ENCODE results near the gene TSPAN14. TPM values are rescaled to one million over a fixed set of nuclear protein-coding genes. Genes with fewer than 3 reads are reported as not detected.

Gene TSPAN14
- total and polyA plus RNA-seq, 12 donors = 16.9 to 57.2 (median 27.6) TPM

DNA sequence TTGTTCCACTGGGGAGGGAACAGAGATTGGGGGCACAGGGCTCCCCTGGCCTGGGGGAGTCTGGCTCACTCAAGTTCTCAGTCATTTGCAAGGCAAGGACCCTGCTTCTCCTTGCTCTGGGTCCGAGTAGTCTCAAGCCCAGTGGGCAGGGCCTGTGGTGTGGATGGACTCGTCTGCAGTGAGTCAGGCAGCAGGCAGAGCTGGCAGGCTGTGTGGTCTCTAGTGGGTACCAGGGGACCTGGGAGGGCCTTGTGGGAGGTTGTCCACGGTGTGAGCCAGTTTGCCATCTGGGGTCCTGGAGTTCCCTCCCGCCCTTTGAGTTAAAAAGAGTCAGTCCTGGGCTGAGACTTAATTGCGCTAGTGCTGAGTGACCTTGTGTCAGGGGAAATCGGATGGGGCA, 74.8 kb downstream of the TSPAN14 start:
- Histone ChIP-seq H3K27ac (peak overlapping the region; percentile 14 to 84 (median 67)), H3K27me3 (no peaks in the 10 kb centered on the region), H3K36me3 (no peaks in the 10 kb centered on the region), H3K4me3 (no peak overlapping the region), H3K4me1 (peaks cover 0 to 73% (median 31%) of the 10 kb centered on the region in 9 donors), H3K9me3 (no peaks in the 10 kb centered on the region)
- no peak for ATAC-seq
- intact Hi-C loops (cut with DNase I) = loop anchor here in 1 of 10 donors (5.0 kb wide), 1 partner anchor 1103 kb away; no protein-coding TSS in a partner anchor
- no peak for DNase-seq
- WGBS, 2 donors = 70 to 74% methylated on average over 6 of the region's 6 CpGs
- TF ChIP-seq, protein P1, sequence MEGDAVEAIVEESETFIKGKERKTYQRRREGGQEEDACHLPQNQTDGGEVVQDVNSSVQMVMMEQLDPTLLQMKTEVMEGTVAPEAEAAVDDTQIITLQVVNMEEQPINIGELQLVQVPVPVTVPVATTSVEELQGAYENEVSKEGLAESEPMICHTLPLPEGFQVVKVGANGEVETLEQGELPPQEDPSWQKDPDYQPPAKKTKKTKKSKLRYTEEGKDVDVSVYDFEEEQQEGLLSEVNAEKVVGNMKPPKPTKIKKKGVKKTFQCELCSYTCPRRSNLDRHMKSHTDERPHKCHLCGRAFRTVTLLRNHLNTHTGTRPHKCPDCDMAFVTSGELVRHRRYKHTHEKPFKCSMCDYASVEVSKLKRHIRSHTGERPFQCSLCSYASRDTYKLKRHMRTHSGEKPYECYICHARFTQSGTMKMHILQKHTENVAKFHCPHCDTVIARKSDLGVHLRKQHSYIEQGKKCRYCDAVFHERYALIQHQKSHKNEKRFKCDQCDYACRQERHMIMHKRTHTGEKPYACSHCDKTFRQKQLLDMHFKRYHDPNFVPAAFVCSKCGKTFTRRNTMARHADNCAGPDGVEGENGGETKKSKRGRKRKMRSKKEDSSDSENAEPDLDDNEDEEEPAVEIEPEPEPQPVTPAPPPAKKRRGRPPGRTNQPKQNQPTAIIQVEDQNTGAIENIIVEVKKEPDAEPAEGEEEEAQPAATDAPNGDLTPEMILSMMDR (IDR thresholded peaks at IDR 0.05) = no peak

DNA sequence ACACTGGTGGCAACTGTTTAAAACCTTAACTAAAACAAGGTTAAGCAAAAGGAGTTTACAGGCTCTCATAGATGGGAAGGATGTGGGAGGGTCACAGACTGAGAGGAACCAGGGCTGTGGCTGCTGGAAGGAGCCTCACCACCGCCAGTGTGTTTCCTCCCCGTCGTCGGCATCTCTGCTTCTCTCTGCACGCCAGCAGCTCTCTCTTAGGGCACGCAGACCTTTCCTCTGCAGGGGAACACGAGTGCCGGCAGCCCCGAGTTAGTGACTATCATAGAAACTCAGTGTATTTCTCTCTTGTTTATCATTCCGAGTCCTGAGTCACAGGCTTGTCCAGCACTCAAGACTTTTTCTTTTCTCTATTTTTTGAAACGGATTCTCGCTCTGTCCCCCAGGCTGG, 75.5 kb downstream of the TSPAN14 start:
- H3K36me3 ChIP-seq = no peaks in the 10 kb centered on the region
- TF ChIP-seq, protein P1 (IDR thresholded peaks at IDR 0.05) = no peak
- no peaks in the 10 kb centered on the region for H3K27me3 ChIP-seq
- intact Hi-C loops (cut with DNase I) = loop anchor here in 1 of 10 donors (1.0 to 5.0 kb wide), 2 partner anchors 85 to 1103 kb away; no protein-coding TSS in a partner anchor
- H3K4me3 ChIP-seq = no peak overlapping the region
- H3K9me3 ChIP-seq = no peaks in the 10 kb centered on the region
- peak in 1 of 2 donors; percentile 50 for DNase-seq
- H3K4me1 ChIP-seq = peaks cover 0 to 66% (median 24%) of the 10 kb centered on the region in 9 donors
- peak in 7 of 8 donors; percentile 56 to 87 (median 75) for ATAC-seq
- 60 to 64% methylated on average over 12 of the region's 12 CpGs for WGBS, 2 donors
- peak overlapping the region; percentile 14 to 84 (median 67) for H3K27ac ChIP-seq

DNA sequence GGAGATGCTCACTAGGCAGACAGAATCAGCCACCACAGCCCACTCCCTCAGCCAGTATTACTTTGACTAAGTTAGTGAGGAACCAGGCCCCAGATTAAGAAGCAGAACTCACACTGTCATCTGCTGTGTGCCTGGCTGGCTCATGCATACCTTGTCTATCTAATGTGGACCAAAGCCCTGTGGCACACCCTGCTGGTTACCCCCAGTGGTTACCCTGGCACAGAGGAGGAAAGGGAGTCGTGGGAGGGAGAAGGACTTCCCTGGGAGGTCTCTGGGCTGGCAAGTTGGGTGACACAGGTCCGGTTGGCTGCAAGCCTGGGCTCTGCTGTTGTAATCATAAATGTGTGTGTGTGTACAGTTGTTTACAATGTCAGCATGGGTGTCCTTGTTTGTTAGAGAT, 76.1 kb downstream of the TSPAN14 start:
- Histone ChIP-seq H3K27ac (peak overlapping the region in 9 of 10 donors; percentile 14 to 84 (median 68)), H3K4me1 (peaks cover 0 to 61% (median 24%) of the 10 kb centered on the region in 9 donors), H3K36me3 (no peaks in the 10 kb centered on the region), H3K9me3 (no peaks in the 10 kb centered on the region), H3K4me3 (no peak overlapping the region), H3K27me3 (no peaks in the 10 kb centered on the region)
- TF ChIP-seq, protein P1 (IDR thresholded peaks at IDR 0.05) = peak in 7 of 9 donors; percentile 29 to 50 (median 35)
- DNase-seq = peak in 1 of 2 donors; percentile 36
- WGBS, 2 donors = 44 to 55% methylated on average over 2 of the region's 2 CpGs
- peak; percentile 52 to 83 (median 70) for ATAC-seq
- intact Hi-C loops (cut with DNase I) = loop anchor here in 1 of 10 donors (1.0 kb wide), 1 partner anchor 86 kb away; no protein-coding TSS in a partner anchor

DNA sequence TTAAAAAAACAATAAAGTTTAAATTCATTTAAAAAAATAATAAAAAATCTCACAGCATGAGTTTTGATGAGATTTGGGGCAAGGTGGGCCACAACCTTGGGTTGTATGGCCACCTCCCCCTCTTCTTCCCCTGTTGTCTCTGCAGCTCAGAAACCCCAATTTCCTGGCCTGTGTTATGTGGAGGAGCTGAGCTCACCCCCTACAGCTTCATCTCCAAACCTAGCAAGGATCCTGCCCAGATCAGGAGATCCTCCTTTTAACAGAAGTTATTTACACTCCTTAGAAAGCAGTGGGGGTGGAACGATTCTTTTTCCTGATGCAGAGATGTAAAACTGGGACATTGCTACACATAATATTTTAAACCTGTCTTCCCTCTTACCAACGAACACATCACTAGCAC, 76.7 kb downstream of the TSPAN14 start:
- ATAC-seq = no peak
- Histone ChIP-seq H3K4me1 (peaks cover 0 to 58% (median 28%) of the 10 kb centered on the region in 9 donors), H3K36me3 (no peaks in the 10 kb centered on the region), H3K27ac (peak overlapping the region in 5 of 10 donors; percentile 14 to 84 (median 71)), H3K4me3 (no peak overlapping the region), H3K9me3 (no peaks in the 10 kb centered on the region), H3K27me3 (no peaks in the 10 kb centered on the region)
- 48 to 54% methylated on average over 2 of the region's 2 CpGs for WGBS, 2 donors
- TF ChIP-seq, protein P1 (IDR thresholded peaks at IDR 0.05) = no peak
- DNase-seq = no peak
- intact Hi-C loops (cut with DNase I) = loop anchor here in 1 of 10 donors (1.0 kb wide), 1 partner anchor 87 kb away; no protein-coding TSS in a partner anchor

Data from heart right ventricle (tissue), 16 donors.